IPS-15b (cell line): ENCODE data around the gene RBM45.

ENCODE experiments used
- H3K27me3 ChIP-seq: one replicate; pipeline ENCODE4 v1.6.1; 2013; ENCODE audit warnings: low read length; ENCODE audit not compliant: control insufficient read depth, insufficient read depth
- H3K36me3 ChIP-seq: one replicate; pipeline ENCODE4 v1.6.1; 2013; ENCODE audit warnings: low read length; ENCODE audit not compliant: control insufficient read depth, insufficient read depth
- H3K4me1 ChIP-seq: one replicate; pipeline ENCODE4 v1.6.1; 2013; ENCODE audit warnings: mild to moderate bottlenecking, low read length; ENCODE audit not compliant: control insufficient read depth, insufficient read depth
- H3K4me3 ChIP-seq: one replicate; pipeline ENCODE4 v1.5.1; 2013; ENCODE audit warnings: low read depth, low read length
- H3K9ac ChIP-seq: one replicate; pipeline ENCODE4 v1.6.1; 2013; ENCODE audit warnings: low read depth, mild to moderate bottlenecking, low read length
- H3K9me3 ChIP-seq: one replicate; pipeline ENCODE4 v1.6.1; 2013; ENCODE audit warnings: mild to moderate bottlenecking, low read length; ENCODE audit not compliant: control insufficient read depth, insufficient read depth

Gene RBM45

GRCh38 chr2:178177066-178177679 is 64.9 kb downstream of the RBM45 start:
- H3K9me3 ChIP-seq: no peaks in the 10 kb centered on the region
- H3K4me3 ChIP-seq: no peak overlapping the region
- H3K4me1 ChIP-seq: no peaks in the 10 kb centered on the region
- no peak overlapping the region for H3K9ac ChIP-seq
- H3K36me3 ChIP-seq: no peaks in the 10 kb centered on the region
- H3K27me3 ChIP-seq: no peaks in the 10 kb centered on the region
